DLD1 (cell line): Measurements from ENCODE around the gene PIGO.

ENCODE experiments used
- in situ Hi-C: cut with HindIII; loops from 2 replicates; pipeline ENCODE4 v1.10.0; 2017; ENCODE audit warnings: low sequenced_read_pairs

Gene PIGO

GRCh38 chr9:35107297-35108290 is 11.2 kb upstream of the PIGO start:
- in situ Hi-C loops = no loop called here

DNA sequence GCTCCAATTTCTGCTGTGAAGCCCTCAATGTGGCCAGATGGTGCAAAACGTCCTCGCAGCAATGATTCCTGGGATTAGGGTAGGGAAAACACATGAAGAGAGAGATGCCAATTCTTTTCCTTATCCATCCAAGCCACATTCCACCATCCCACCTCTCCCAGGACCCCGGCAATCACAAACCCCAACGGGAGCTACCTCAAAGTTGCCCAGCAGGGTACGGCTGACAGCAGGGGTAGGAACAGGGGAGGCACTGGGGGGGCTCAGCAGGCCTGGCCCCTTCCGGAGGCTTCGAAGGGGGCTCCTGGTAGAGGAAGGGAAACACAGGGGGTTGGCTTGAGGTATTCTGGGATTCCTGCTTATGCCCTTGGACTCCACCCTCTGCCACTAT is 9.9 kb upstream of the PIGO start:
- in situ Hi-C loops = no loop called here

DNA sequence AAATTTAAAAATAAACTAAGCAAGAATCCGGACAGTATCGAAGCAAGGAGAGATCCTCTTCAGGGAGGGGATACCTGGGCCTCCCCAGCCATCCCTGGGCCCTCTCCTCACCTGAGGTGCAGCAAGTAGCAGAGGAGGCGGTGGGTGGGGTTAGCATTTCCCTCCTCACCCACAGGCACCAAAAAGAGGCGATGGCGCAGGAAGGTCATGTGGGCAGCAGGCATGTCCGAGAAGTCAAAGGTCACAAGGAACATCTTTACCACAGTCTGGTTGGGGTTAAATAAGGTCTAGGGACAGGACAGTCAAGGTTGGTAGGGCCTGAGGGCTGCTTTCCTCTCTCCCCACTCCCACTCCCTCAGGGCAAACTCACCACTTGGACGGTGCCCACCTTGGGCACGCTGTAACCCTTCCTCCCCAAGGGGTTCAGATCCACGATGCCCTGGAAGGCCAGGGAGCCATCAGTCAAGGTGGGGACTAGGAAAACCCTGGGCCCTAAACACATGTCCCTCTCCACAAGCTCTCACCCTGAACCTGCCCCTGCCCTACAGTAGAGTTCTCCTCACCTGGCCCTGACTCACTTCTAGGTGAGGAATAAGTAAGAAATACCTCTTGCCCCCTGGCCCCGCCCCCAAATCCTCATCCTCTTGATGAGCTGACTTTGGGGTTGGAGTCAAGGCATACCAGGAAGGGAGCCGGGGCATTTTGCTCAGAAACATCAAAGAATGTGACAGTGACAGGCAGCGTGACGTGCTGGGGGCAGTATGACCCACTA is 9.4 kb upstream of the PIGO start:
- in situ Hi-C loops = no loop called here

GRCh38 chr9:35105126-35105525 is 8.7 kb upstream of the PIGO start:
- in situ Hi-C loops = no loop called here

GRCh38 chr9:35104586-35104985 is 8.2 kb upstream of the PIGO start:
- in situ Hi-C loops = no loop called here

- in situ Hi-C loops = no loop called here
Observed at GRCh38 chr9:35103660-35104191, 7.3 kb upstream of the PIGO start.

GRCh38 chr9:35102769-35103659 is 6.6 kb upstream of the PIGO start, which contains the start of gene STOML2:
Gene STOML2, minus strand, starts transcription at chr9:35103131. Its CDS starts 37 bp downstream, at chr9:35103094.
- in situ Hi-C loops = no loop called here

GRCh38 chr9:35102465-35102768 is 6.0 kb upstream of the PIGO start:
- in situ Hi-C loops = no loop called here

DNA sequence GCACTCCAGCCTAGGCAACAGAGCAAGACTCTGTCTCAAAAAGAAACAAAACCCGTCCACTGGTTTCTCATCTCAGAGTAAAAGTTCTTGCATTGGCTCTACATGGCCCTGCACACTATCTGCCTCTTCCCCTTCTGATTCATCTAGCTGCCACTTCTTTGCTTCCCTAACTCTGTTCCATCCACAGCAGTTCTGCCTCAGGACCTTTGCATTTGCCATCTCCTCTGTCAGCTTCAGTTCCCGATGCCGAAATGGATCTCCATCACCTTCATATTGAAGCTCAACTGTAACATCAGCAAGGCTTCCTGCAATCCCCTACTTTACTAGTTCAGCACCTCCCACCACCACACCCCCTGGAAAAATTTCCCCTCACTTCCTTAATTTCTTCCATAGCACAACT is 1.2 kb upstream of the PIGO start:
- in situ Hi-C loops = no loop called here

DNA sequence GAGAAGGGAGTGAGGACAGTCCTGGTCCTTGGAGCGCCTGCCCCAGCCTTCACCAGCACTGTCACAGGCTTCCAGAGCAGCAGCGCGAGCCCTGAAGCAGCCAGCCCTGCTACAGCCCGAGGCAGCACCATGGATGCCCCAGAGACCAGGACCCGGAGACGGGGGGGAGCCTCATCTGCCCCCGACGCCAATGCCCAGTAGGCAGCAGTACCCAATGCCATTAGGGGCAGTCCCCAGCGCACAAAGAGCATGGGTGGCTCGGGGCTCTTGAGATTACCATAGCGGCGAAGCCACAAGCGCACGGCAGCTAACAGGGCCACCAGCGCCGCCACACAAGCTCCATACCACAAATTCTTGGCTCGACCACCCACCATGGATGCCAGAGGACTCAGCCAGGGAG is 4.9 kb downstream of the PIGO start:
- in situ Hi-C loops = no loop called here

- in situ Hi-C loops = no loop called here
Observed at GRCh38 chr9:35089434-35089833, 7.0 kb downstream of the PIGO start.

GRCh38 chr9:35085078-35085477 is 11.3 kb downstream of the PIGO start:
- in situ Hi-C loops = no loop called here

GRCh38 chr9:35079426-35080341 is 16.7 kb downstream of the PIGO start, which contains the start of gene FANCG:
Gene FANCG, minus strand, starts transcription at chr9:35079942. Its CDS starts 418 bp downstream, at chr9:35079524.
- in situ Hi-C loops = no loop called here

DNA sequence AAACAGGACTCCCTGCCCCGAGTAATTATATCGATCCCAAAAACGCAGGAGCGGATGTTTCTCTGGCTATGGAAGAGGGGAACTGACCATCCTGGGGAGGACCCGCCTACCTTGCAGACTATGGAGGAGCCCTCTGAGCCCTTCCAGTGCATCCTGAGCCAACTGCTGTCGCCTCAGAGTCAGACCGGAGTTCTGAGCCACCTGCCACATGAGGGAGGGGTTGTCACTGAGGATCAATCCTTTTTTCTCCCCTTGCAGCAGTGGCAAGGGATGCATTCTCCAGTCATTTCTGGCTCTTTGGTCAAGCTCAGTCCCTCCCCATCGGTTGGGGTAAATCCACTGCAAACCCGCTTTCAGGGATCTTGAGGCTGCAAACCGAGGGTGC is 17.4 kb downstream of the PIGO start:
- in situ Hi-C loops = no loop called here

- in situ Hi-C loops = no loop called here
Observed at GRCh38 chr9:35078066-35078465, 18.3 kb downstream of the PIGO start.

GRCh38 chr9:35076848-35077247 is 19.5 kb downstream of the PIGO start:
- in situ Hi-C loops = no loop called here

- in situ Hi-C loops = no loop called here
Observed at GRCh38 chr9:35075358-35075757, 21.0 kb downstream of the PIGO start.

GRCh38 chr9:35074791-35075190 is 21.6 kb downstream of the PIGO start:
- in situ Hi-C loops = no loop called here

DNA sequence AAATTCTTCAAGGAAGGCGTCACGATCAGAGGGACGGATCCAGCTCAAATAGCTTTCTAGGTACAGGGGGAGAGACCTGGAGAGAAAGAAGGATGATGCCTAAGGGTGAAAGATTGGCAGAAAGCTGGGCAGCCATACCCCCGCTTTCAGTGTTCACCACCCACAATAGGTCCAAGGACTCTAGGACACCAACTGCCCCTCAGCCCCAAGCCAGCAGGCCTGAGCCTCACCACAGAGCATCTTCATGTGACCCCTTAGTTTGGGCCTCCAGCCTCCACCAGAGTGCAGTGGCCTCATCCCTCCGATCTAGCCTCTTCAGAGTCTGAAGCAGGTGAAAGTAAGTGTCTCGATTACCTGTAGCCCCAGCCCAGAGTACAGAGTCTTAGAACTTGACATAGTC is 22.2 kb downstream of the PIGO start:
- in situ Hi-C loops = no loop called here

- in situ Hi-C loops = no loop called here
Observed at GRCh38 chr9:35073279-35073612, 23.1 kb downstream of the PIGO start.
